GM12878 (cell line): Measurements from ENCODE around the gene ZC3H12D. TPM values are rescaled to one million over a fixed set of nuclear protein-coding genes. Genes with fewer than 3 reads are reported as not detected.

Source experiments
- ATAC-seq: fragments of 200-7000 bp; cut with Tn5 transposase; 3 replicates; pipeline ENCODE4 v1.9.1; 2020; ENCODE audit warnings: mild to moderate bottlenecking, moderate library complexity
- BruUV-seq: library from RNA; stranded (reverse); fragments of 400-500 nt; replicated peaks from 2 replicates; lab custom pipeline; 2021; lab: Mats Ljungman, UMichigan
- CTCF ChIA-PET: fragments of 300-600 bp; sonication (Branson Sonifier 250); formaldehyde crosslinking; extraction: SDS; loops from one replicate; lab custom pipeline; 2021; ENCODE audit warnings: inconsistent platforms; lab: Yijun Ruan, JAX
- POLR2A ChIA-PET: fragments of 350-600 bp; formaldehyde crosslinking; extraction: SDS; loops from one replicate; lab custom pipeline; 2021; ENCODE audit warnings: inconsistent platforms; lab: Charles Lee
- RAD21 ChIA-PET: fragments of 300-600 bp; sonication (Branson Sonifier 250); formaldehyde crosslinking; loops from one replicate; lab custom pipeline; 2023; ENCODE audit warnings: antibody characterized with exemption; ENCODE audit not compliant: unreplicated experiment; lab: Charles Lee
- SMC1A ChIA-PET: fragments of 300-600 bp; sonication (Branson Sonifier 250); formaldehyde crosslinking; loops from one replicate; lab custom pipeline; 2023; ENCODE audit not compliant: unreplicated experiment, uncharacterized antibody; lab: Charles Lee
- DNase-seq: peaks from one replicate; pipeline ENCODE4 v3.0.0-alpha.2; 2011; ENCODE audit warnings: low read depth, low spot score
- FAIRE-seq: peaks from 3 replicates; lab custom pipeline; 2011; peaks lifted over from hg19 to GRCh38; lab: Jason Lieb, UNC
- H2AFZ ChIP-seq: 2 replicates; pipeline ENCODE4 v1.6.0; 2011; ENCODE audit warnings: low read depth, low read length, control low read depth; ENCODE audit not compliant: control insufficient read depth
- H3K27ac ChIP-seq: 2 replicates; pipeline ENCODE4 v1.5.1; 2011; ENCODE audit warnings: control low read depth; ENCODE audit not compliant: control insufficient read depth, insufficient read depth
- H3K27me3 ChIP-seq, 2 experiments: replicated peaks in 1 of 2; 2 replicates each; pipeline versions ENCODE4 v1.6.0 to v1.6.1; 2011; ENCODE audit warnings: low read length in 1 of 2; ENCODE audit not compliant: control insufficient read depth in 2 of 2, insufficient read depth in 2 of 2
- H3K36me3 ChIP-seq, 2 experiments: 2 replicates each; pipeline ENCODE4 v1.5.1; 2011; ENCODE audit warnings: low read length in 1 of 2; ENCODE audit not compliant: control insufficient read depth in 2 of 2, insufficient read depth in 2 of 2
- H3K4me1 ChIP-seq: 2 replicates; pipeline ENCODE4 v1.6.1; 2011; ENCODE audit warnings: mild to moderate bottlenecking, low read length, moderate library complexity, mixed read lengths; ENCODE audit not compliant: control insufficient read depth, insufficient read depth
- H3K4me2 ChIP-seq: 2 replicates; pipeline ENCODE4 v1.6.0; 2011; ENCODE audit warnings: control low read depth; ENCODE audit not compliant: control insufficient read depth, insufficient read depth
- H3K4me3 ChIP-seq: fragments of 200-600 bp; sonication (generic); 2 replicates; pipeline ENCODE4 v1.5.1; 2016
- H3K79me2 ChIP-seq: 2 replicates; pipeline ENCODE4 v1.6.0; 2011; ENCODE audit warnings: low read length; ENCODE audit not compliant: control insufficient read depth, insufficient read depth
- H3K9ac ChIP-seq: 2 replicates; pipeline ENCODE4 v1.8.0; 2011; ENCODE audit warnings: low read length, control low read depth, mixed read lengths; ENCODE audit not compliant: control insufficient read depth, insufficient read depth
- H3K9me3 ChIP-seq: replicated peaks from 3 replicates; pipeline ENCODE4 v1.5.1; 2011; ENCODE audit warnings: mild to moderate bottlenecking, low read length; ENCODE audit not compliant: control insufficient read depth, insufficient read depth
- H4K20me1 ChIP-seq: 2 replicates; pipeline ENCODE4 v1.6.0; 2011; ENCODE audit not compliant: control insufficient read depth, insufficient read depth
- EGR1 ChIP-seq, 2 experiments: IDR thresholded peaks; 1 replicate in 1 of 2; 2 replicates in 1 of 2; pipeline ENCODE4 v1.6.1; 2011 to 2012; ENCODE audit warnings: low read depth in 2 of 2, low read length in 2 of 2, borderline replicate concordance in 1 of 2, mild to moderate bottlenecking in 1 of 2, moderate library complexity in 1 of 2
- MYB ChIP-seq: fragments of 150-350 bp; IDR thresholded peaks from 2 replicates; pipeline ENCODE4 v1.6.1; 2014; ENCODE audit warnings: mild to moderate bottlenecking, low read depth, low read length, borderline replicate concordance
- NFYB ChIP-seq: IDR thresholded peaks from 2 replicates; pipeline ENCODE4 v1.6.1; 2011; ENCODE audit warnings: low read depth, mild to moderate bottlenecking, low read length, improper control_type of control experiment, moderate library complexity; ENCODE audit not compliant: insufficient read depth
- SPI1 ChIP-seq: IDR thresholded peaks from 2 replicates; pipeline ENCODE4 v1.6.1; 2011; ENCODE audit warnings: low read depth, mild to moderate bottlenecking, low read length, moderate library complexity, borderline replicate concordance; ENCODE audit not compliant: insufficient read depth
- WGBS: methylation state at CpG from one replicate; pipeline ENCODE4 v1.1.6; 2016; ENCODE audit warnings: low lambda C conversion rate; ENCODE audit not compliant: insufficient replicate concordance, insufficient coverage; ENCODE audit errors: missing lambda C conversion rate; 5-methylcytosine and 5-hydroxymethylcytosine counted together
- in situ Hi-C: fragments of 300-500 bp; cut with MboI; formaldehyde crosslinking; loops from 9 replicates; pipeline ENCODE4 v1.14.3; 2018; ENCODE audit warnings: mixed read lengths
- intact Hi-C: fragments of 100-400 bp; cut with micrococcal nuclease; formaldehyde crosslinking; loops from one replicate; pipeline ENCODE4 v1.14.2; 2022; ENCODE audit not compliant: unreplicated experiment
- polyA plus RNA-seq, 11 experiments: library from polyadenylated mRNA; depleted of rRNA in 4 of 11; unstranded in 6 of 11; stranded (reverse) in 5 of 11; fragments of >200 nt; fragmentation: Nextera tagmentation in 4 of 11; fragmentation: Illumina TruSeq in 1 of 11; extraction: Ambion mirVana in 4 of 11; extraction: Trizol in 1 of 11; gene quantifications; 1 replicate in 1 of 11; 2 replicates in 10 of 11; pipeline versions ENCODE4 v1.2.1 to v1.2.3, GENCODE V29; 2011 to 2016; ENCODE audit warnings: inconsistent platforms in 2 of 11, missing spikeins in 2 of 11, low read depth in 1 of 11
- total RNA-seq, 4 experiments: library from RNA; depleted of rRNA in 3 of 4; stranded (reverse); fragments of >200 nt in 3 of 4; fragmentation: Illumina TruSeq in 1 of 4; extraction: Trizol in 1 of 4; gene quantifications; 2 replicates each; pipeline versions ENCODE4 v1.2.1 to v1.2.3, GENCODE V29; 2013 to 2021
- TF ChIP-seq, protein P1 (sequence below): IDR thresholded peaks from 2 replicates; pipeline ENCODE4 v1.6.1; 2011; ENCODE audit warnings: borderline replicate concordance, low read depth, mild to moderate bottlenecking, moderate library complexity, mixed read lengths, low read length; ENCODE audit not compliant: insufficient read depth; ENCODE audit errors: extremely low read length

Gene ZC3H12D
- total and polyA plus RNA-seq, 10 of the 15 experiments (the other 5 are each of a cell fraction or from before 2014, with no cell fraction given) = 1.4 to 29.7 (median 8.8) TPM

DNA sequence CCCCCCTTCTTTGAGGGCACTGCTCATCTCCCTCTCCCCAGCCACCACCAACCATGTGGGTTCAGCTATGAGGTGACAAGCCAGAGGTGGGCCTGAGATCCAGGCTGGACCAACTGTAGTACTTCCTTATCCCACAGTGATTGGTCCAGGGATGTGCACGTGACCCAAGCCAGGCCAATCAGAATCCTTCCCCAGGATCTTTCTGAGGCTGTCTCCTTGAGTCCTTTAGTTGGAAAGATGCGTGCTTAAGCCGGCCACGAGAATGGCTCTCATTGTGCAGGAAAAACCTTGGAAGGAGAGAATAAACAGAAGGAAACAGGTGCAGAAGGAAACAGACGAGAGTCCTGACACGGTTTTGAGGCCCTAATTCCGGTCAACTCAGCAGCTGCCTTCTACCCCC, 39.2 kb downstream of the ZC3H12D start:
- ChIA-PET SMC1A (interaction anchor here (1.0 to 2.6 kb wide), 6 partner anchors 10 to 73 kb away, joined by 3 to 13 read pairs (median 4); no protein-coding TSS in a partner anchor), RAD21 (interaction anchor here (0.9 to 1.9 kb wide), 3 partner anchors 12 to 72 kb away, joined by 3 to 6 read pairs (median 3); no protein-coding TSS in a partner anchor), POLR2A (interaction anchor here (0.7 kb wide), 1 partner anchor 26 kb away, joined by 3 read pairs; no protein-coding TSS in a partner anchor), CTCF (interaction anchor here (1.4 to 2.6 kb wide), 3 partner anchors 14 to 72 kb away, joined by 3 to 9 read pairs (median 6); no protein-coding TSS in a partner anchor)
- Histone ChIP-seq H3K4me3 (no peak overlapping the region), H3K4me2 (no peak overlapping the region), H4K20me1 (no peaks in the 10 kb centered on the region), H3K36me3 (peaks cover 0 to 8% of the 10 kb centered on the region in 2 experiments; a peak in 2 of 4 replicates), H3K27ac (no peak overlapping the region), H2AFZ (no peak overlapping the region), H3K79me2 (no peaks in the 10 kb centered on the region), H3K4me1 (no peaks in the 10 kb centered on the region), H3K27me3 (no peaks in the 10 kb centered on the region), H3K9me3 (no peaks in the 10 kb centered on the region; the same call in 2 of the 3 replicates), H3K9ac (no peak overlapping the region)
- ATAC-seq = peak; percentile 49
- in situ Hi-C loops (loop anchor here (25.0 kb wide), 1 partner anchor 683 kb away; no protein-coding TSS in a partner anchor), intact Hi-C loops (no loop called here)
- no peak for DNase-seq
- 0 out of 2 replicates have a peak, but pooled peaks have one; percentile 43 for TF ChIP-seq NFYB
- TF ChIP-seq MYB = no peak
- TF ChIP-seq, protein P1, sequence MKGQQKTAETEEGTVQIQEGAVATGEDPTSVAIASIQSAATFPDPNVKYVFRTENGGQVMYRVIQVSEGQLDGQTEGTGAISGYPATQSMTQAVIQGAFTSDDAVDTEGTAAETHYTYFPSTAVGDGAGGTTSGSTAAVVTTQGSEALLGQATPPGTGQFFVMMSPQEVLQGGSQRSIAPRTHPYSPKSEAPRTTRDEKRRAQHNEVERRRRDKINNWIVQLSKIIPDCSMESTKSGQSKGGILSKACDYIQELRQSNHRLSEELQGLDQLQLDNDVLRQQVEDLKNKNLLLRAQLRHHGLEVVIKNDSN = peak; percentile 25
- WGBS = 94% methylated on average over 7 of the region's 7 CpGs
- no TSS peak for BruUV-seq
- FAIRE-seq = no peak

DNA sequence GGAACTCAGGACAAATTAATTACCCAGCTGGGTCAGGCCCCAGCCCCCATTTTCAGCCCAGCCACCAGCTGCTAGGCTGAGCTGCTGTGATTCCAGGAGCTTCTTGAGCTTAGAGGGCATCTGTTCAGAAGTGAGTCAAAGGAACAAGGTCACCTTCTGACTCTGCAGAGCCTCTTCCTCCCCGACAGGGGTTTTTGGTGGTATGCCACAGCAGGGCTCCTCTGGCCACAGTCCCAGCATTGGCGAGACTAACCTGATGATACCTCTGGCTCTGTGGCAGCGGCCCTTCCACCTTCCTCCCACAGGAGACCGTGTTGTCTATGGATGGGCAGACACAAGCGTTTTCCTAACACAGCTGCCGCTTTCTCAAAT, 39.7 kb downstream of the ZC3H12D start:
- CTCF ChIA-PET = interaction anchor here (2.4 kb wide), 1 partner anchor 72 kb away, joined by 9 read pairs; no protein-coding TSS in a partner anchor
- H3K79me2 ChIP-seq = no peaks in the 10 kb centered on the region
- TF ChIP-seq EGR1 (IDR thresholded peaks at IDR 0.05; ENCODE audit: borderline replicate concordance in 1 of 2, low read depth in 2 of 2, low read length in 2 of 2) (no peak), SPI1 (peak; percentile 13; the same call in 1 of the 2 replicates)
- TF ChIP-seq, all 136 proteins: peak for 1
- FAIRE-seq (no peak), ATAC-seq (peak; percentile 77), DNase-seq (no peak)
- SMC1A ChIA-PET = interaction anchor here (1.0 to 2.6 kb wide), 5 partner anchors 10 to 73 kb away, joined by 3 to 13 read pairs (median 3); no protein-coding TSS in a partner anchor
- Histone ChIP-seq H4K20me1 (no peaks in the 10 kb centered on the region), H3K27ac (no peak overlapping the region), H3K4me3 (no peak overlapping the region), H3K4me1 (no peaks in the 10 kb centered on the region), H2AFZ (no peak overlapping the region), H3K27me3 (no peaks in the 10 kb centered on the region), H3K9ac (no peak overlapping the region), H3K9me3 (no peaks in the 10 kb centered on the region; the same call in 2 of the 3 replicates), H3K4me2 (no peak overlapping the region), H3K36me3 (peaks cover 0 to 3% of the 10 kb centered on the region in 2 experiments; a peak in 2 of 4 replicates)
- RAD21 ChIA-PET = interaction anchor here (0.9 to 1.9 kb wide), 3 partner anchors 12 to 72 kb away, joined by 3 to 6 read pairs (median 3); no protein-coding TSS in a partner anchor
- in situ Hi-C loops (loop anchor here (25.0 kb wide), 1 partner anchor 683 kb away; no protein-coding TSS in a partner anchor), intact Hi-C loops (no loop called here)
- POLR2A ChIA-PET = no interaction called here
- WGBS = 19% methylated on average over 6 of the region's 6 CpGs
- no TSS peak for BruUV-seq
